ENCODE measurements around the gene NHLH2. TPM values are rescaled to one million over a fixed set of nuclear protein-coding genes. Genes with fewer than 3 reads are reported as not detected.

NHLH2 gene
- total RNA-seq, 2 experiments from 2014 or later, result not detected

DNA sequence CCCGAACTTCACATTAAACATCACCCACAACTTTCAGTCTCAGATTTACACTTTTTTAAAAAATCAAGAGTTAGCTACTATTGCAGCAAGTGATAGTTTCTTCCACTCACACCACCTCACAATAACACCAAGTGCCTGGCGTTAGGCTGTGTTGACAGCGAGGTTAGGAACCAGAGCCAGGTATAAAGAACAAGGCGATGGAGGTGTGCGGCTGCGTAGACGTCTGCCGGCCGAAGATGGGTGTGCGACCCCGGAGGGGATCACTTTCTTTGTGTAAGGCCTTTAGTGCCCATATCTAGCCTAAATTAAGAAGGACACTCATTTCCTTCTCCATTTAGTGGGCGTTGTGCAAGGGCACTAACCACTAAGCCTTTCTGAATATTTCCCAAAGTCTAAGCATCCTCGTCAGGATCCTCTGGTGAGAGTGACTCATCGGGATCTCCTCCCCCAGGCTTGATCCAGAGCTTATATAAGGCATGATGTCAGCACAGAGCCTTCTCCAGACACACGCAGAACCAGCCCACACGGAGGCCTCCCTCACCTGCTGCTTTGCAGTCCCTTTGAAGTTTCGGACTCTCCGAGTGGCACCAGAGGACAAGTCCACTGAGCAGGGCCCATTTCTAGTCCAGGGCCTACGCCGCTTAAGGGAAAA lies 11.8 kb downstream of the NHLH2 start:
- POLR2A ChIA-PET, result no interaction called here
- Mint-ChIP-seq H3K27ac (no peak overlapping the region), H3K27me3 (peaks cover 42% of the 10 kb centered on the region), H3K36me3 (no peaks in the 10 kb centered on the region), H3K4me3 (peak overlapping the region; percentile 52), H3K4me1 (peaks cover 3% of the 10 kb centered on the region), H3K9me3 (no peaks in the 10 kb centered on the region)
- no peak for ATAC-seq (ENCODE audit: low read depth)
- DNase-seq, result no peak

DNA sequence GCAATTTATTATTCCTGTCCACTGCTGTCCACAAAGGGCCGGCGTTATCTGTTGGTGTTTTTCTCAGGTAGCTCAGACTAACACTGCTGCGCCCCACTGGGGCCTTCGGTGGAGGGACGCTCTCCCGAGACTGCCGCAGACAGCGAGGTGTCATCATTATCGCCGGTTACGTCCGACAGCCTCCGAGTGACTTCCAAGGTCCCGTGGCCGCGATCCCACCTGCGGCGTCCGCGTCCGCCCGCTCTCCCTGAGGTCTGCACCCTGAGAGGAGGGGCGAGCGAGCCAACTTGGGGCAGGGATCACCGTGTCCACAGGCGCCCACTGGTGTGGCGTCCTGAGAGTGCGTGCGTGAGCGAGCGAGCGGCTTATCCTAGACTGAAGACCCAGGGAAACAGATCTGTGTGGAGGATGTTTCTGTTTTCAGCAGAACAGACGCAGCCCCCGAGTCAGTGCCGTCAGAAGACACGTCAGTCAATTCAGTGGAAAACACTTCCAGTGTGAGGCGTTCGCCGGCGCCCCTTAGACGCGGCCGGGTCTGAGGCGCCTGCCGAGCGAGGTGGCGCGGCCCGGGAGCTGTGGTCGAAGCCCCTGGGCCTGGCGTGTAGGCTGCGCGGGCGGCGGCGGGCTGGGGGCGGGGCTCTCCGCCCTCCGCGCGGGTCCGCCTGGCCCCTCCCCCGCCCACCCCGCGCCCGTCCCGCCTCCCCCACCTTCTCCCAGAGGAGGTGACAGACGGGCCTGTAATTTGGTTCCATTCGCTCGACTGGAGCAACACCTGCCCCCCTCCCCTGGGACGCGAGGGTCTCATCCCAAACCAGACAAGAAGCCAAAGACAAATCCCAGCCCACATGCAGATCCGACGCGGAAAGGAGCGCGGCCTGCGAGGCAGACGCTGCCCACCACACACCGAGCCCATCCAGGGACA lies 12.6 kb downstream of the NHLH2 start:
- no peak for DNase-seq
- POLR2A ChIA-PET, result no interaction called here
- no peaks in the 10 kb centered on the region for H3K36me3 Mint-ChIP-seq
- H3K27me3 Mint-ChIP-seq, result peaks cover 41% of the 10 kb centered on the region
- H3K9me3 Mint-ChIP-seq, result no peaks in the 10 kb centered on the region
- peak overlapping the region; percentile 52 for H3K4me3 Mint-ChIP-seq
- no peak overlapping the region for H3K27ac Mint-ChIP-seq
- peak; percentile 63 for ATAC-seq (ENCODE audit: low read depth)
- H3K4me1 Mint-ChIP-seq, result peaks cover 3% of the 10 kb centered on the region

DNA sequence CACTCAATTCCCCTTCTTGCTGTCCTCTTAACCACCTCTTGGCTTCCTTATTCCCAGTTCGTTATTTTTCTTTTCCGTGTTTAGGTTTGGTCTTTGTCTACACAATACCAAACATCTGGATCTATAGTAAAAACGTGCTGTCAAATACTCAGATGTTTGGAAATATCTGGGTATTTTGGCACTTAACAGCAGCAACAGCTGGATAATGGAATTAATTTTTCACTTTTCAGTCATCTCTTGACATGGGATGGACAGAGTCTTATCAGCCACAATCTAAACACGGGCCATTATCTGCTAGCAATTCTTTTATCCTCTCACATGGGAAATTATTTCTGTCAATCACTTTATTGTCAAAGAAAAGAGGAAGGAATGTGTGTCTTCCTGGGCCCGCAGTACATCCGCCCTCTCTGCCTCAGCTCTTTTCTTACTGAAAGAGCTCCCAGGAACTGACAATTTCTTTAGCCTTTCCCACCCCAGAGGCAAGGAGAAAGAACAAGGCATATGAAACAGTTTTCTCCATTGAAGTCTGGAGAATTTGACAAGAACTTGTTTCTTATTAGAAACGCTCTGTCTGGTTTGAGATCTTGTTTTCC lies 13.4 kb downstream of the NHLH2 start:
- peaks cover 3% of the 10 kb centered on the region for H3K4me1 Mint-ChIP-seq
- peaks cover 47% of the 10 kb centered on the region for H3K27me3 Mint-ChIP-seq
- H3K27ac Mint-ChIP-seq, result no peak overlapping the region
- ATAC-seq (ENCODE audit: low read depth) (no peak), DNase-seq (no peak)
- POLR2A ChIA-PET, result no interaction called here
- H3K9me3 Mint-ChIP-seq, result no peaks in the 10 kb centered on the region
- H3K36me3 Mint-ChIP-seq, result no peaks in the 10 kb centered on the region
- H3K4me3 Mint-ChIP-seq, result no peak overlapping the region

DNA sequence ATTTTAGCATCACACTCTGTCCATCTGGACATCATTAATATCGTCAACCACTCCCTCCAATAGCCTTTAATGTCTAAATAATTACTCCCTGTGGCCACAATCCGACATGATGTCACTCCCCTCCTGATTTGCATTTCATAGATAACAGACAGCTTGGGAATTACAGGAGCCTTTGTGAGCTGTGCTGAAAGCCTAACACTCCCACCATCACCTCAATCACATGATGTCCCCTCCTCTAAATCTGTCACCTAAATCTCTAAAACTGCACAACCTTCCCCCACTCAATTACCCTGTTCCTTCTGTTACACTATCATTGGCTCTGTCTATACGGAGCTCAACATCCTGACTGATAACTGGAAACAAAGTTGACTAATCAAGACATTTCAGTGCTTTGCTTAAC lies 14.3 kb downstream of the NHLH2 start:
- DNase-seq (no peak), ATAC-seq (ENCODE audit: low read depth) (no peak)
- Mint-ChIP-seq H3K9me3 (no peaks in the 10 kb centered on the region), H3K4me1 (peaks cover 3% of the 10 kb centered on the region), H3K27ac (no peak overlapping the region), H3K4me3 (no peak overlapping the region), H3K36me3 (no peaks in the 10 kb centered on the region), H3K27me3 (peaks cover 50% of the 10 kb centered on the region)
- POLR2A ChIA-PET, result no interaction called here

DNA sequence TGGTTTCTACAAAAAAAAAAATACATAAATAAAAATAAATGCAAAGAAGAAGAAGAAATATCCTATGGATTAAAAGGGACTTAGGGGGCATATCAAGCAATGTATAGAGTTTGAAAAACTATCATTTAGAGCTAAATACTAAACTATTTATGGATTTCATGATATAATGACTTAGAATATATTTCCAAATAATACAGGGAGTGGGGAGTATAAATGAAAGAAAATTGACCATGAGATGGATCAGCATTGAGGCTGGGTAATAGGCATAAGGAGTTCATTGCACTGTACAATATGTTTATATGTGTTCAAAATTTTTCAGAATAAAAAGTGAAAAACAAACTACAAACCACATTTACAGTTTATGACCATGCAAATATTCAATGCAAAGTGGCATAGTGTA lies 18.8 kb downstream of the NHLH2 start:
- POLR2A ChIA-PET, result no interaction called here
- no peak overlapping the region for H3K4me3 Mint-ChIP-seq
- ATAC-seq (ENCODE audit: low read depth) (no peak), DNase-seq (no peak)
- H3K4me1 Mint-ChIP-seq, result no peaks in the 10 kb centered on the region
- H3K36me3 Mint-ChIP-seq, result no peaks in the 10 kb centered on the region
- peaks cover 35% of the 10 kb centered on the region for H3K27me3 Mint-ChIP-seq
- H3K9me3 Mint-ChIP-seq, result no peaks in the 10 kb centered on the region
- no peak overlapping the region for H3K27ac Mint-ChIP-seq

DNA sequence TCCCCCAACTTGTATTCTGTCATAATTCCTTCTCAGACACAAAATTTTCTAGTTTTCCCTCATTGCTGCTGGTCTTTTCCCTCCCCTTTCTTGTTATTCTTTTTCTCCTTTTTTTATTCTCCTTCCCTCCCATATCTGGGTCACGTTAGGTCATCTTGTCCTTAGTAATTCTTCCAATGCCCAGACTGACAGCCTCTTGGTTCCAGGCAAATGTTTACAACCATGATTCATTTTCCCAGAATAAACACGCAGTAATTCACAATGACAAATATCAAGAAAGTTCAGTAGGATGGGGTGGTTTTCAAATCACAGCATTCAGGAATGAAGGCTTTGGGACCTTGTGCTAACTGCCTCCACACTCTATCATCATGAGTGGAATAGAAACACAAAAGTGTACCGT lies 25.2 kb downstream of the NHLH2 start:
- POLR2A ChIA-PET, result no interaction called here
- DNase-seq (no peak), ATAC-seq (ENCODE audit: low read depth) (no peak)
- H3K27me3 Mint-ChIP-seq, result peaks cover 11% of the 10 kb centered on the region
- no peak overlapping the region for H3K4me3 Mint-ChIP-seq
- H3K27ac Mint-ChIP-seq, result no peak overlapping the region
- H3K4me1 Mint-ChIP-seq, result no peaks in the 10 kb centered on the region
- H3K36me3 Mint-ChIP-seq, result no peaks in the 10 kb centered on the region
- H3K9me3 Mint-ChIP-seq, result no peaks in the 10 kb centered on the region

DNA sequence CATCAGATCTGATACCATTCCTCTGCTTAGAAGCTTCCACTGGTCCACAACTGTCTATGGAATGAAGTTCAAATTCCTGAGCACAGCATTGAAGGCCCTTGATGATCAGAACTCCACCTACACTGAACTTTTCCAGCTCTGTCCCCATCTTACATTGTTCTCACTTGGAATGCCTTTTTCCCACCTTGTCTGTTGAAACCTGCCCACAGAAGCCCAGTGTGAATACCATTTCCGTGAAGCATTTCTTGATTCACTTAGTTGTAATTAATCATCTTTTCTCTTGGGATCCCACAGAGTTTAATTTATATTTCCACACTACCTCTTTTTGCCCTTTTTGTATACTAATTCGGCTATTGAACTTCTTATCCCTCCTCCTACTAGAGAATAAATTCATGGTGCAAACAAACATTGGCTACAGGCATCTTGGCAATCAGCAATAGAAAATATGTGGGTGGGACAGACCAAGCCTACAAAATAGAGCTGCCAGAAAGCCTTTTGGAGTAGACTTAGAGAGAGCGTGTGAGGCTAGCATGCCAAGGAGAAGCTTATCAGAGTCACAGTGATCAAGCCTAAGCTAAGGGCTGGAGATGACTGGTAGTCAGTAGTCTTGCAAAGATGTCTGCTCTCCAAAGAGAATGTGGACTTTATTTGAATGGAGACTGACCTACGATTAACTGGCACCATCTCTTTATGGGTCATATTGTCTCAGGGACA lies 26.1 kb downstream of the NHLH2 start:
- Mint-ChIP-seq H3K36me3 (no peaks in the 10 kb centered on the region), H3K27me3 (peaks cover 11% of the 10 kb centered on the region), H3K27ac (no peak overlapping the region), H3K4me3 (no peak overlapping the region), H3K9me3 (no peaks in the 10 kb centered on the region), H3K4me1 (no peaks in the 10 kb centered on the region)
- DNase-seq (no peak), ATAC-seq (ENCODE audit: low read depth) (no peak)
- POLR2A ChIA-PET, result no interaction called here

DNA sequence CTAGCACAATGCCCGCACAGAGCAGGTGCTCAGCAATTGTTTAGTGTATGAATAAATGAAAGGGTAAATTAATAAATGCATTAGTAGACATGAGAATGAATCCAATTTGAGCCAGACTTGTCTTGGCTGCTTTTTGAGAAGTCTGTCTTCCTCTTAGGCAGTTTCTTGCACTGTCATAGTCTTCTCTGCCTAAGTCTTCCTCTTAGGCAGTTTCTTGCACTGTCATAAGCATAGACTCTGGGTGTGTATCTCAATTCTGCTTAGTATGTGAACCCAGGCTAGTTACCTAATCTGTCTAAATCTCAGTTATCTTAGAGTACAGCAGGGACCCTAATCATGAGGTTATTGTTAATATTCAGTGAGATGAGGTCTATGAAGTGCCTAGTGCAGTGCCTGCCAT lies 27.2 kb downstream of the NHLH2 start:
- peaks cover 8% of the 10 kb centered on the region for H3K27me3 Mint-ChIP-seq
- no peak for ATAC-seq (ENCODE audit: low read depth)

DNA sequence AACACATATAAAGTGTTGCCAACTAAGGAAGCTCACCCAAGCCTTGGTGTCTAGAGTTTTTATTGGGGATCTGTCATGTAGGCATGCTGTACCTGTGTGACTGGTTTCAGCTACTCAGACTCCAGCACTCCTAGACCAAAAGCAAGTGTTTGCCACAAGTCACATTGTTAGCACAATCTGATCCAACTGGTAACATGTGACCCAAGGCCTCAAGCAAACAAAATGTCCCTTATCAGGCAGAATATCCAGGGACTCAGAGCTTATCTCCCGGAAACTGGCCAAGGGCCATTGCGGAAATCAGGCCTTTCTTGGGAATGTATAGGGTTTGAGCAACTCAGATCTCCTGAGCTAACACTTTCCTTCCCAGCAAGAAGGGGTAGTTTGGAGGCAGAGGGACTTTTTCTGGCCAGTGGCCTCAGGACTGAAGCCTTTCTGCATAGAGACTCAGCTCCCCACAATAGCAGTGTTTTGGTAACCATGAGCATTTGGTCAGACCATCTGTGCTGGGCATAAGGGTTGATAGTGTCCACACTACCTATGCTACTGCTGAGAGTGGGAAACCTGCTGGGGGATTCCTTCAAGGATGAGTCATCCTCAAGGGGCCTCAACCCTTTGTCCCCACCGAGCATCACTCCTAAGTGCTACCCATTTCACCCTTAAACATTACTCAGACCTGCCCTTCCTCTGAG lies 29.6 kb downstream of the NHLH2 start:
- Mint-ChIP-seq H3K4me3 (no peak overlapping the region), H3K4me1 (no peaks in the 10 kb centered on the region), H3K27me3 (peaks cover 12% of the 10 kb centered on the region), H3K36me3 (no peaks in the 10 kb centered on the region), H3K27ac (no peak overlapping the region), H3K9me3 (no peaks in the 10 kb centered on the region)
- POLR2A ChIA-PET, result no interaction called here
- DNase-seq, result no peak
- ATAC-seq (ENCODE audit: low read depth), result no peak

More for the DNA sequence above, 27.2 kb downstream of the NHLH2 start:
- POLR2A ChIA-PET, result no interaction called here
- Mint-ChIP-seq H3K4me1 (no peaks in the 10 kb centered on the region), H3K27ac (no peak overlapping the region), H3K4me3 (no peak overlapping the region), H3K9me3 (no peaks in the 10 kb centered on the region), H3K36me3 (no peaks in the 10 kb centered on the region)
- DNase-seq, result no peak

DNA sequence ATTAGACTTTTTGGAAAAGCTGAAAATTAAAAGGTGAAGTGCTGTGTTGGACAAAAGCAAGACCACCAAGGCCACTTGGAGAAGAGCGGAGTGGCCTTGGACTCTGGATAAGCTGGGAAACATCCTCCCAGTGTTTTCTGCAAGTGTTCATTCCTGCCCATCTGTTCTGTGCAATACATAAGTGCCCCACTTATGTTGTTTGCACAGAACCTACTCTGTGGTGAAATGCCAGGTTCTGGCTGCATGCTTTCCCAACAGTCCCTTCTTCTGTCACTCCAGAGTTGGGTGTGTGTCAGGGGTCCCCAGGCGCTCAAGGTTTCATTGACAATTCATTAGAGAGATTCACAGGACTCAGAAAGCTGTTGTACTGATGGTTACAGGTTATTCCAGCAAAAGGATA lies 30.3 kb downstream of the NHLH2 start:
- Mint-ChIP-seq H3K27ac (no peak overlapping the region), H3K36me3 (no peaks in the 10 kb centered on the region), H3K9me3 (no peaks in the 10 kb centered on the region), H3K27me3 (peaks cover 12% of the 10 kb centered on the region), H3K4me3 (no peak overlapping the region), H3K4me1 (no peaks in the 10 kb centered on the region)
- POLR2A ChIA-PET, result interaction anchor here (0.6 kb wide), 1 partner anchor 32 kb away, joined by 3 read pairs; no protein-coding TSS in a partner anchor
- no peak for DNase-seq
- no peak for ATAC-seq (ENCODE audit: low read depth)

DNA sequence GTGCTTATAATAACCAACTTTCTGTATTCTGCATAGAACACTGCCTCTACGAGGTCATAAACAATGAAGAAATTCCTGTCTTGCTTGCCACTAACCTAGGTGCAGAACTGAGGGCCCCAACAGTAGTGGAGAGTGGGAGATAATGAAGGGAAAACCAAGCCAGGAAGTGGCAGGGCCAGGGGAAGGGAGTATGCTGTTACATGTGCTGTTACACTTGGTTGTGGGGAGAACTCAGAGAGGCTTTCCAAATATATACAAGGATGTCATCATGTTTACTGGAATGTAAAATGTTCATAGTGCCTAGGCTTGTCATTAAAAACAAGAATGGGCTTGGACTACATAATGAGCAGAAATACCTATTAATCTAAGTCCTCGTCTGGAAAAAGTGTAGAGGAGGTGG lies 31.1 kb downstream of the NHLH2 start:
- Mint-ChIP-seq H3K36me3 (no peaks in the 10 kb centered on the region), H3K27ac (no peak overlapping the region), H3K4me3 (no peak overlapping the region), H3K27me3 (peaks cover 10% of the 10 kb centered on the region), H3K9me3 (no peaks in the 10 kb centered on the region), H3K4me1 (no peaks in the 10 kb centered on the region)
- DNase-seq, result no peak
- POLR2A ChIA-PET, result interaction anchor here (0.6 kb wide), 1 partner anchor 31 kb away, joined by 3 read pairs; no protein-coding TSS in a partner anchor
- ATAC-seq (ENCODE audit: low read depth), result no peak

DNA sequence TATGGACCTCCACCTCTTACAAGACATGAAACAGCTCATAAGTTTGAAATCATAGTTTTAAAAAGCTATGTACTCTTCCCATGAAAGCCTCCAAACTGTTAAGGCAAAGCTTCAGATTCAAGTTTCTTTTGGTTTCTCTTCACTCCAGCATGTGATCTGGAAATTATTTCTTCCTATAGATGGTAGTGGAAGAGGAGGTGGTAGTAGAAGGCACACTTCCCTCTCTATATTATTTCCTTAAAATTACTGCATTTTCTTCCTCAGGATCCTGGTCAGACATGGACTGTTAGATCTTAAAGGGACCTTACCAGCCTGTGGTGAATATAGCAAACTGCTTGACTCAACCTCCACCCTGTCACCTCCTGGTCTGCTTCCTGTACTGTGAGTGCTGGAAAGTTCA lies 31.9 kb downstream of the NHLH2 start:
- H3K4me3 Mint-ChIP-seq, result no peak overlapping the region
- no peaks in the 10 kb centered on the region for H3K9me3 Mint-ChIP-seq
- DNase-seq (no peak), ATAC-seq (ENCODE audit: low read depth) (no peak)
- no peak overlapping the region for H3K27ac Mint-ChIP-seq
- H3K36me3 Mint-ChIP-seq, result no peaks in the 10 kb centered on the region
- no peaks in the 10 kb centered on the region for H3K4me1 Mint-ChIP-seq
- peaks cover 10% of the 10 kb centered on the region for H3K27me3 Mint-ChIP-seq
- POLR2A ChIA-PET, result no interaction called here

DNA sequence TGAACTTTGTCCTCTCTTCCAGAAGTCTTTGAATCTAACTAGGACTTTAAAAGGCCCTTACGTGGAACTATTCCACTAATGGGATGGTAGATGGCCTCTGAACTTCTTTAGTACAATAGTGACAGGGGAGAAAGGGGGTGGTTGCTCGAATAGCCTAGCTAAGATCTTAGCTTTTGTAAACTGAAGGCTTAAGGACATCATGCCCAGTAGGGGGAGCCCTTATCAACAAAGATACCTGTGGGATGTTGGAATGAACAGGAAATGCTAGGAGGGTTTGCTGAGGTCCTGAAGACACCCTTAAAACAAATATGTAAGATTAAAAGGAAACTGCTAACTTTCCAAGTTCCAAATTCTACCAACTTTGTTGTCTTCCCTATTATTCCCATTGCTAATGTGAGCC lies 33.2 kb downstream of the NHLH2 start:
- Mint-ChIP-seq H3K4me1 (no peaks in the 10 kb centered on the region), H3K36me3 (no peaks in the 10 kb centered on the region), H3K27me3 (peaks cover 10% of the 10 kb centered on the region), H3K9me3 (no peaks in the 10 kb centered on the region), H3K27ac (no peak overlapping the region), H3K4me3 (no peak overlapping the region)
- DNase-seq (no peak), ATAC-seq (ENCODE audit: low read depth) (peak; percentile 45)
- POLR2A ChIA-PET, result no interaction called here

Measured in activated naive CD8-positive, alpha-beta T cell treated with anti-CD3 and anti-CD28 coated beads, Interleukin-2, amount 10 ng/mL, durations not matched to agents 7 days and 5 days (primary cell).